ENCODE results near the gene DCDC1.

The DCDC1 gene, protein sequence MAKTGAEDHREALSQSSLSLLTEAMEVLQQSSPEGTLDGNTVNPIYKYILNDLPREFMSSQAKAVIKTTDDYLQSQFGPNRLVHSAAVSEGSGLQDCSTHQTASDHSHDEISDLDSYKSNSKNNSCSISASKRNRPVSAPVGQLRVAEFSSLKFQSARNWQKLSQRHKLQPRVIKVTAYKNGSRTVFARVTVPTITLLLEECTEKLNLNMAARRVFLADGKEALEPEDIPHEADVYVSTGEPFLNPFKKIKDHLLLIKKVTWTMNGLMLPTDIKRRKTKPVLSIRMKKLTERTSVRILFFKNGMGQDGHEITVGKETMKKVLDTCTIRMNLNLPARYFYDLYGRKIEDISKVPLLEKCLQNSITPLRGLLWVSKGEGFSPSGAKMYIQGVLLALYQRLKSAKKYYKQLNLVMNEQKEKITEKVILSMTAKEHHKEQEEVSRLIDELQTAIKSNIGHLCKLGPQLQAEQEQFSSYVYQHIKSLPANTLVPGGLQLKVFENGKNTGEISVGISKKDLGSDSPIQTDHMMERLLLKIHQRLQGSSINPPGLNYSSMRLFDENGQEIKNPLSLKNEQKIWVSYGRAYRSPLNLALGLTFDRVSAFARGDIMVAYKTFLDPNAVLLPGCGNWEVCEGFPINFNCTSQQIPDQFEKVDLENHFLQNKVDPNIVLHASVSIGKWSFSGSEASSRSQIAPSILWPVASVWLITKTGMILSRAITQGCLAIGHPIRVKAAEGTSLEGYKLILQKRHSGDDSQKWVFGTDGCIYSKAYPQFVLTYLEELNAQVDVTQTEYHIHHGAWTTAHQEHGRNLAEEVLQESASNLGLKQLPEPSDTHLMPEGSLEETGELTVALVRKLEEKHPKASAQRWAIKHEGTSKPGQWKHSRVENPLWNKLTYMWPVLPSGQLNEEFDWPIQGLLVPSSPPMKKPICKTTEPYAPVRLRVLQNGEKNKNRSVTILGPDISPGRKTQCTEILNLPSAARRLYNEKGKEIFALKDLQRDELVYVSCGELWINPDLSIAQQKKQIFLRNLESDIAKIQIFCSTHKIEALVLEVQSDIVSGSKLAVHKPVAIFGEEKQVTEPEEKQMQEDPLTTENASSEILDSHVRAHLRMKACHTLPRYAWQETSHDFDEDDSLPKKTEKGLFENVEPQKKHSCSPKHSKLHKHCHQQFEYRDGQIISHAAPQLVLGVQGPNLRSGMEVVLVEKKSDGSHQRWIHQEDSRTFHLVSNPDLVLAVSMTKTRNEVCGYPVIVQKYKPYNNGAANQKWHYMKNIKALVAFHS (N-terminal part only)

GRCh38 chr11:31369348-31370329 lies at the start of gene DCDC1, which contains the start of gene DNAJC24:
DCDC1 (minus strand) TSS chr11:31369739; CDS start chr11:31328280, 41,459 bp downstream.
DNAJC24 (plus strand) TSS chr11:31369860; CDS start chr11:31370749, 889 bp downstream.
- TF ChIP-seq TEAD4 (IDR thresholded peaks at IDR 0.05) (no peak), YY1 (IDR thresholded peaks at IDR 0.05; ENCODE audit: low read depth) (no peak; the same call in 1 of the 2 replicates), CREB1 (IDR thresholded peaks at IDR 0.05; ENCODE audit: low read depth) (no peak), TCF12 (IDR thresholded peaks at IDR 0.05; ENCODE audit: low read depth) (peak; percentile 48; the same call in 1 of the 2 replicates), EP300 (IDR thresholded peaks at IDR 0.05; ENCODE audit: borderline replicate concordance) (no peak), FOXM1 (IDR thresholded peaks at IDR 0.05; ENCODE audit: borderline replicate concordance, low read depth) (no peak), MAX (IDR thresholded peaks at IDR 0.05) (peak; percentile 65; the same call in 1 of the 2 replicates), CEBPB (IDR thresholded peaks at IDR 0.05) (no peak), TAF1 (IDR thresholded peaks at IDR 0.05; ENCODE audit: low read depth) (peak; percentile 87), EGR1 (IDR thresholded peaks at IDR 0.05) (no peak), RAD21 (IDR thresholded peaks at IDR 0.05; ENCODE audit: low read depth) (no peak)
- TF ChIP-seq, protein P1, sequence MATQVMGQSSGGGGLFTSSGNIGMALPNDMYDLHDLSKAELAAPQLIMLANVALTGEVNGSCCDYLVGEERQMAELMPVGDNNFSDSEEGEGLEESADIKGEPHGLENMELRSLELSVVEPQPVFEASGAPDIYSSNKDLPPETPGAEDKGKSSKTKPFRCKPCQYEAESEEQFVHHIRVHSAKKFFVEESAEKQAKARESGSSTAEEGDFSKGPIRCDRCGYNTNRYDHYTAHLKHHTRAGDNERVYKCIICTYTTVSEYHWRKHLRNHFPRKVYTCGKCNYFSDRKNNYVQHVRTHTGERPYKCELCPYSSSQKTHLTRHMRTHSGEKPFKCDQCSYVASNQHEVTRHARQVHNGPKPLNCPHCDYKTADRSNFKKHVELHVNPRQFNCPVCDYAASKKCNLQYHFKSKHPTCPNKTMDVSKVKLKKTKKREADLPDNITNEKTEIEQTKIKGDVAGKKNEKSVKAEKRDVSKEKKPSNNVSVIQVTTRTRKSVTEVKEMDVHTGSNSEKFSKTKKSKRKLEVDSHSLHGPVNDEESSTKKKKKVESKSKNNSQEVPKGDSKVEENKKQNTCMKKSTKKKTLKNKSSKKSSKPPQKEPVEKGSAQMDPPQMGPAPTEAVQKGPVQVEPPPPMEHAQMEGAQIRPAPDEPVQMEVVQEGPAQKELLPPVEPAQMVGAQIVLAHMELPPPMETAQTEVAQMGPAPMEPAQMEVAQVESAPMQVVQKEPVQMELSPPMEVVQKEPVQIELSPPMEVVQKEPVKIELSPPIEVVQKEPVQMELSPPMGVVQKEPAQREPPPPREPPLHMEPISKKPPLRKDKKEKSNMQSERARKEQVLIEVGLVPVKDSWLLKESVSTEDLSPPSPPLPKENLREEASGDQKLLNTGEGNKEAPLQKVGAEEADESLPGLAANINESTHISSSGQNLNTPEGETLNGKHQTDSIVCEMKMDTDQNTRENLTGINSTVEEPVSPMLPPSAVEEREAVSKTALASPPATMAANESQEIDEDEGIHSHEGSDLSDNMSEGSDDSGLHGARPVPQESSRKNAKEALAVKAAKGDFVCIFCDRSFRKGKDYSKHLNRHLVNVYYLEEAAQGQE (IDR thresholded peaks at IDR 0.05; ENCODE audit: low read depth): no peak
- TF ChIP-seq, protein P2, sequence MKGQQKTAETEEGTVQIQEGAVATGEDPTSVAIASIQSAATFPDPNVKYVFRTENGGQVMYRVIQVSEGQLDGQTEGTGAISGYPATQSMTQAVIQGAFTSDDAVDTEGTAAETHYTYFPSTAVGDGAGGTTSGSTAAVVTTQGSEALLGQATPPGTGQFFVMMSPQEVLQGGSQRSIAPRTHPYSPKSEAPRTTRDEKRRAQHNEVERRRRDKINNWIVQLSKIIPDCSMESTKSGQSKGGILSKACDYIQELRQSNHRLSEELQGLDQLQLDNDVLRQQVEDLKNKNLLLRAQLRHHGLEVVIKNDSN (IDR thresholded peaks at IDR 0.05): peak; percentile 64

- no peak for TF ChIP-seq CEBPB (IDR thresholded peaks at IDR 0.05)
- no peak for TF ChIP-seq EP300 (IDR thresholded peaks at IDR 0.05; ENCODE audit: borderline replicate concordance)
- no peak for TF ChIP-seq RAD21 (IDR thresholded peaks at IDR 0.05; ENCODE audit: low read depth)
- no peak for TF ChIP-seq YY1 (IDR thresholded peaks at IDR 0.05; ENCODE audit: low read depth)
- no peak for TF ChIP-seq FOXM1 (IDR thresholded peaks at IDR 0.05; ENCODE audit: borderline replicate concordance, low read depth)
- TF ChIP-seq EGR1 (IDR thresholded peaks at IDR 0.05): no peak
- no peak for TF ChIP-seq ZBTB7A (IDR thresholded peaks at IDR 0.05; ENCODE audit: low read depth)
- TF ChIP-seq, protein P2 (IDR thresholded peaks at IDR 0.05): no peak
- TF ChIP-seq MAX (IDR thresholded peaks at IDR 0.05): no peak
- TF ChIP-seq TEAD4 (IDR thresholded peaks at IDR 0.05): no peak
- TF ChIP-seq NFIC (IDR thresholded peaks at IDR 0.05): no peak
- TF ChIP-seq TCF12 (IDR thresholded peaks at IDR 0.05; ENCODE audit: low read depth): no peak
Measured at GRCh38 chr11:31419138-31419537, 49.6 kb upstream of the DCDC1 start.

DNA sequence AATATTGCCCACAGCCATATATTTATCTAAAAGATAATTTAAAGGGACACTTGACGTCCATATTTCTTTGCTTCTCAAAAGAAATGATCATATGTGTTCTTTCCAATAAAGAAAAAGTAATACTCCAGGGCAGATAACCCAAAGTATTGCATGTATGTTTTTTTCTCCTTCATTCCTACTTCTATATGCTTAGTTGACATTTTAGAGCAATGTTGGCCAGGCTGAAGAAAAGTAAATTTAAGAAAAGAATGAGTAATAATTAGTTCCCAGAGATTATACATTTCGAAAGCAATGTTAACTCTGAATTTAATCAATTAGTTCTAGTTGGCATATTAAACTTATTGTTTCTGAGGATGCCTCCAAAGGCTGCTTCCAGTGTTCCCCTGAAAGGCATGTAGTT lies 48.3 kb upstream of the DCDC1 start:
- no peak for TF ChIP-seq TEAD4 (IDR thresholded peaks at IDR 0.05)
- TF ChIP-seq TCF12 (IDR thresholded peaks at IDR 0.05; ENCODE audit: low read depth): no peak
- no peak for TF ChIP-seq ZBTB7A (IDR thresholded peaks at IDR 0.05; ENCODE audit: low read depth)
- no peak for TF ChIP-seq EP300 (IDR thresholded peaks at IDR 0.05; ENCODE audit: borderline replicate concordance)
- TF ChIP-seq, protein P1 (IDR thresholded peaks at IDR 0.05; ENCODE audit: low read depth): no peak
- TF ChIP-seq, protein P2 (IDR thresholded peaks at IDR 0.05): no peak
- no peak for TF ChIP-seq CEBPB (IDR thresholded peaks at IDR 0.05)
- TF ChIP-seq FOXM1 (IDR thresholded peaks at IDR 0.05; ENCODE audit: borderline replicate concordance, low read depth): no peak
- TF ChIP-seq NFIC (IDR thresholded peaks at IDR 0.05): no peak
- no peak for TF ChIP-seq TAF1 (IDR thresholded peaks at IDR 0.05; ENCODE audit: low read depth)
- no peak for TF ChIP-seq MAX (IDR thresholded peaks at IDR 0.05)
- TF ChIP-seq YY1 (IDR thresholded peaks at IDR 0.05; ENCODE audit: low read depth): no peak
- TF ChIP-seq EGR1 (IDR thresholded peaks at IDR 0.05): no peak

All from Ishikawa (cell line).